ENCODE measurements around the gene MAP1LC3A.

DNA sequence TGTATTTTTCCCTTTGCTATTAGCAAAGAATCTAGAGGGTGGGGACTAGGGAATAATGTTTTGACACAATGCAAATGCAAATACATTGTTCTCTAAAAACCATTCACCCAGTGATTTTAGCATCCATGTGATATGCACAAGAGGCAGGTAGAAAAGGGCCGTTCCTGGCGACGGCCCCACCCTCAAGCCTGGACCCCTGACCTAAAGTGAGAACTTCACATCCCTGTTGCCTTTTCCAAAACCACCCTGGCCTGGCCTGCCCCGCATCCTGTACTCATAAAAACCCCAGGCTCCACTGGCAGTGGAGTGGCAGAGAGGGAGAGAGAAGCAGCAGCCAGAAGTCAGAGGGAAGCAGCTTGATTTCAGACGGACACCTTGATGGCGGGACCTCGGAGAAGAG lies 48.5 kb downstream of the MAP1LC3A start:
- TF ChIP-seq, protein P1, sequence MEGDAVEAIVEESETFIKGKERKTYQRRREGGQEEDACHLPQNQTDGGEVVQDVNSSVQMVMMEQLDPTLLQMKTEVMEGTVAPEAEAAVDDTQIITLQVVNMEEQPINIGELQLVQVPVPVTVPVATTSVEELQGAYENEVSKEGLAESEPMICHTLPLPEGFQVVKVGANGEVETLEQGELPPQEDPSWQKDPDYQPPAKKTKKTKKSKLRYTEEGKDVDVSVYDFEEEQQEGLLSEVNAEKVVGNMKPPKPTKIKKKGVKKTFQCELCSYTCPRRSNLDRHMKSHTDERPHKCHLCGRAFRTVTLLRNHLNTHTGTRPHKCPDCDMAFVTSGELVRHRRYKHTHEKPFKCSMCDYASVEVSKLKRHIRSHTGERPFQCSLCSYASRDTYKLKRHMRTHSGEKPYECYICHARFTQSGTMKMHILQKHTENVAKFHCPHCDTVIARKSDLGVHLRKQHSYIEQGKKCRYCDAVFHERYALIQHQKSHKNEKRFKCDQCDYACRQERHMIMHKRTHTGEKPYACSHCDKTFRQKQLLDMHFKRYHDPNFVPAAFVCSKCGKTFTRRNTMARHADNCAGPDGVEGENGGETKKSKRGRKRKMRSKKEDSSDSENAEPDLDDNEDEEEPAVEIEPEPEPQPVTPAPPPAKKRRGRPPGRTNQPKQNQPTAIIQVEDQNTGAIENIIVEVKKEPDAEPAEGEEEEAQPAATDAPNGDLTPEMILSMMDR (IDR thresholded peaks at IDR 0.05) = no peak
- no peak for TF ChIP-seq POLR2AphosphoS5 (IDR thresholded peaks at IDR 0.05)
- no peak for TF ChIP-seq EP300 (IDR thresholded peaks at IDR 0.05)
- no peak for TF ChIP-seq POLR2A (IDR thresholded peaks at IDR 0.05)

Measured in suprapubic skin (tissue), 4 donors.